SU-DHL-6 (cell line): ENCODE measurements around the gene HARBI1.

ENCODE experiments used
- EZH2phosphoT487 ChIP-seq: fragments of 200-600 bp; sonication (generic), shearing (Covaris generic); conservative IDR thresholded peaks from 2 replicates; pipeline ENCODE4 v1.6.1; 2018; ENCODE audit warnings: mild to moderate bottlenecking, antibody characterized with exemption, low read length, moderate library complexity, mixed read lengths
- TF ChIP-seq, protein P1 (sequence below): fragments of 200-600 bp; sonication (generic); IDR thresholded peaks from one replicate; pipeline ENCODE4 v1.5.1; 2017; ENCODE audit warnings: antibody characterized with exemption, mild to moderate bottlenecking, low read length, moderate library complexity; ENCODE audit not compliant: insufficient read depth, poor library complexity, severe bottlenecking

- TF ChIP-seq, protein P1, sequence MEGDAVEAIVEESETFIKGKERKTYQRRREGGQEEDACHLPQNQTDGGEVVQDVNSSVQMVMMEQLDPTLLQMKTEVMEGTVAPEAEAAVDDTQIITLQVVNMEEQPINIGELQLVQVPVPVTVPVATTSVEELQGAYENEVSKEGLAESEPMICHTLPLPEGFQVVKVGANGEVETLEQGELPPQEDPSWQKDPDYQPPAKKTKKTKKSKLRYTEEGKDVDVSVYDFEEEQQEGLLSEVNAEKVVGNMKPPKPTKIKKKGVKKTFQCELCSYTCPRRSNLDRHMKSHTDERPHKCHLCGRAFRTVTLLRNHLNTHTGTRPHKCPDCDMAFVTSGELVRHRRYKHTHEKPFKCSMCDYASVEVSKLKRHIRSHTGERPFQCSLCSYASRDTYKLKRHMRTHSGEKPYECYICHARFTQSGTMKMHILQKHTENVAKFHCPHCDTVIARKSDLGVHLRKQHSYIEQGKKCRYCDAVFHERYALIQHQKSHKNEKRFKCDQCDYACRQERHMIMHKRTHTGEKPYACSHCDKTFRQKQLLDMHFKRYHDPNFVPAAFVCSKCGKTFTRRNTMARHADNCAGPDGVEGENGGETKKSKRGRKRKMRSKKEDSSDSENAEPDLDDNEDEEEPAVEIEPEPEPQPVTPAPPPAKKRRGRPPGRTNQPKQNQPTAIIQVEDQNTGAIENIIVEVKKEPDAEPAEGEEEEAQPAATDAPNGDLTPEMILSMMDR = no peak
- TF ChIP-seq EZH2phosphoT487 = no peak
Observed at GRCh38 chr11:46588915-46589314, 28.1 kb downstream of the HARBI1 start.
